HCEC 1CT (cell line): Measurements from ENCODE around the gene GNPAT.

Source experiments
- DNase-seq: peaks from one replicate; pipeline ENCODE4 v3.0.0-alpha.2; 2017

Gene GNPAT

GRCh38 chr1:231260351-231260750 is 19.3 kb downstream of the GNPAT start:
- DNase-seq: no peak

- no peak for DNase-seq
Measured at GRCh38 chr1:231264642-231265041, 23.6 kb downstream of the GNPAT start.

- DNase-seq: no peak
Measured at GRCh38 chr1:231265379-231265778, 24.4 kb downstream of the GNPAT start.

- no peak for DNase-seq
Measured at GRCh38 chr1:231266811-231267322, 25.9 kb downstream of the GNPAT start.

- no peak for DNase-seq
Measured at GRCh38 chr1:231272173-231272572, 31.2 kb downstream of the GNPAT start.

- DNase-seq: no peak
Measured at GRCh38 chr1:231272880-231273279, 31.9 kb downstream of the GNPAT start.

GRCh38 chr1:231274119-231274825 is 33.3 kb downstream of the GNPAT start:
- DNase-seq: no peak

GRCh38 chr1:231278100-231278790 is 37.2 kb downstream of the GNPAT start:
- no peak for DNase-seq

GRCh38 chr1:231279081-231279480 is 38.1 kb downstream of the GNPAT start:
- DNase-seq: peak; percentile 64

- no peak for DNase-seq
Measured at GRCh38 chr1:231279683-231280082, 38.7 kb downstream of the GNPAT start.

GRCh38 chr1:231284441-231284840 is 43.4 kb downstream of the GNPAT start:
- DNase-seq: no peak

- DNase-seq: no peak
Measured at GRCh38 chr1:231286603-231287002, 45.6 kb downstream of the GNPAT start.

- no peak for DNase-seq
Measured at GRCh38 chr1:231295938-231296337, 54.9 kb downstream of the GNPAT start.

- DNase-seq: no peak
Measured at GRCh38 chr1:231301990-231302389, 61.0 kb downstream of the GNPAT start.

- DNase-seq: no peak
Measured at GRCh38 chr1:231310391-231310934, 69.5 kb downstream of the GNPAT start.

- no peak for DNase-seq
Measured at GRCh38 chr1:231311720-231312431, 70.9 kb downstream of the GNPAT start.

- DNase-seq: no peak
Measured at GRCh38 chr1:231312432-231312788, 71.4 kb downstream of the GNPAT start.

GRCh38 chr1:231313661-231314060 is 72.6 kb downstream of the GNPAT start:
- DNase-seq: no peak

GRCh38 chr1:231315887-231316286 is 74.9 kb downstream of the GNPAT start:
- DNase-seq: peak; percentile 13

- DNase-seq: no peak
Measured at GRCh38 chr1:231317306-231318014, 76.4 kb downstream of the GNPAT start.

- DNase-seq: no peak
Measured at GRCh38 chr1:231318015-231318355, 77.0 kb downstream of the GNPAT start.

- no peak for DNase-seq
Measured at GRCh38 chr1:231318568-231318967, 77.6 kb downstream of the GNPAT start.

- no peak for DNase-seq
Measured at GRCh38 chr1:231319080-231319479, 78.1 kb downstream of the GNPAT start.
